GM12891 (cell line): ENCODE measurements around the gene OPA3.

Experiments
- PAX5 ChIP-seq: IDR thresholded peaks from 2 replicates; pipeline ENCODE4 v1.6.1; 2011; ENCODE audit warnings: low read length, moderate library complexity, mild to moderate bottlenecking; ENCODE audit not compliant: insufficient read depth, severe bottlenecking
- POLR2A ChIP-seq: IDR thresholded peaks from 2 replicates; pipeline ENCODE4 v1.6.1; 2011; ENCODE audit warnings: low read depth, low read length, control low read depth
- POLR2AphosphoS5 ChIP-seq: IDR thresholded peaks from 2 replicates; pipeline ENCODE4 v1.6.1; 2011; ENCODE audit warnings: low read depth, low read length, control low read depth
- POU2F2 ChIP-seq: IDR thresholded peaks from 2 replicates; pipeline ENCODE4 v1.6.1; 2011; ENCODE audit warnings: low read depth, mild to moderate bottlenecking, control low read depth, low read length, moderate library complexity
- SPI1 ChIP-seq: IDR thresholded peaks from 2 replicates; pipeline ENCODE4 v1.6.1; 2011; ENCODE audit warnings: low read depth, low read length, control low read depth
- TAF1 ChIP-seq: IDR thresholded peaks from 2 replicates; pipeline ENCODE4 v1.6.1; 2011; ENCODE audit warnings: low read depth, low read length, control low read depth

DNA sequence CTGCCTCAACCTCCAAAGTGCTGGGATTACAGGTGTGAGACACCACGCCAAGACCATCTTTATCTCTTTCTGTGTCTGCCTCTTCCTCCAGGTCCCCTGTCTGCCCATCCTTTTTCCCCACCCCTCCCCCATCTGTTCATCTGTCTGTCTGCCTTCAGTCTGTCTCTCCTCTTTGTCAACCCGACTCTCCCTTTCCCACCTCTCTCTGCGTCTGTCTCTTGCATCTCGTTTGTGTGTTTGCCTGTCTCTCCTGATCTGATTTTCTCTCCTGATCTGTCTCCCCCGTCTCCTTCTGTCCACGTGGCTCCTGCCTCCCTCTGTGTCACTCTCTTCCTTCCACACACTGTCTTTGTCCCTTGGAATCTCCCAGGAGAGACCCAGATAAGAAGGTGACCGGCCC, 67.4 kb downstream of the OPA3 start:
- TF ChIP-seq SPI1 (no peak), POLR2A (no peak), POLR2AphosphoS5 (no peak), TAF1 (no peak), POU2F2 (no peak), PAX5 (no peak)
